OCI-M2 (cell line): ENCODE measurements around the gene VWA1.

ENCODE experiments used
- DNase-seq: peaks from one replicate; lab custom pipeline; 2025; ENCODE audit not compliant: unreplicated experiment; lab: John Stamatoyannopoulos, UW

VWA1 gene, protein sequence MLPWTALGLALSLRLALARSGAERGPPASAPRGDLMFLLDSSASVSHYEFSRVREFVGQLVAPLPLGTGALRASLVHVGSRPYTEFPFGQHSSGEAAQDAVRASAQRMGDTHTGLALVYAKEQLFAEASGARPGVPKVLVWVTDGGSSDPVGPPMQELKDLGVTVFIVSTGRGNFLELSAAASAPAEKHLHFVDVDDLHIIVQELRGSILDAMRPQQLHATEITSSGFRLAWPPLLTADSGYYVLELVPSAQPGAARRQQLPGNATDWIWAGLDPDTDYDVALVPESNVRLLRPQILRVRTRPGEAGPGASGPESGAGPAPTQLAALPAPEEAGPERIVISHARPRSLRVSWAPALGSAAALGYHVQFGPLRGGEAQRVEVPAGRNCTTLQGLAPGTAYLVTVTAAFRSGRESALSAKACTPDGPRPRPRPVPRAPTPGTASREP

DNA sequence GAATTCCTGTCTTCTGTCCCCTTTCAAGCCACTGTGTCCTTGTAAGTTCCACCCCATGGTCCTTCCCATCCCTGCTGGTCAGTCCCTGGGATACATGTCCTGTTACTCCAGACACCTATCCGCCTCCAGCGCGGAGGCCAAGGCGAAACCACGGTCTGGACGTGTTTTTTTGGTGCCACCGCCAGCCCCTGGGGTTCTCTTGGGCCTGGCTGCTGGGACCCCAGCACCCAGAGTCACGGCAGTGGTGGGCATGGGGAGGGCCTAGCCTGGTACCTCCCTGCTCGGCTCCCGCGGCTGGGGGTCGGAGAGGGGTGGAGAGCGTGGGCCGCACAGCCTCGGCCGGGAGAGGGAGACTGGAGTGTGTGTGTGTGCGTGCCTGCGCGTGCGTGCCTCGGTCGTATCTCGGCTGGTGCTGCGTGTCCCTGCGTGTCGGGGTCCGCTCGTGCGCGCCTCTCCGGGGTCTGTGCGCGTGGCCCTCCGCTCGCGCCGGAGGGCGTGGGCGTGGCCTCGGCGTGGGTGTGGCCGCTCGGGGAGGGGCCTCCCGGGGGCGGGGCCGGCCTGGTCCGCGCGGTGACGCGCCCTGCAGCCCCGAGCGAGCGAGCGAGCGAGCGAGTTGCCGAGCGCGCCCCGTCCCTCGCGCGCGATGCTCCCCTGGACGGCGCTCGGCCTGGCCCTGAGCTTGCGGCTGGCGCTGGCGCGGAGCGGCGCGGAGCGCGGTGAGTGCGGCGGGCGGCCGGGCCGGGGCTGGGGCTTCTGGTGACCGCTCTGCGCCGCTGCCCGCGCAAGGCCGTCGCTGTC is at the start of gene VWA1:
Gene VWA1, plus strand, starts transcription at position 585 of the 798 bp plus-strand sequence. Its CDS starts 59 bp downstream, at position 644.
- DNase-seq: no peak

DNA sequence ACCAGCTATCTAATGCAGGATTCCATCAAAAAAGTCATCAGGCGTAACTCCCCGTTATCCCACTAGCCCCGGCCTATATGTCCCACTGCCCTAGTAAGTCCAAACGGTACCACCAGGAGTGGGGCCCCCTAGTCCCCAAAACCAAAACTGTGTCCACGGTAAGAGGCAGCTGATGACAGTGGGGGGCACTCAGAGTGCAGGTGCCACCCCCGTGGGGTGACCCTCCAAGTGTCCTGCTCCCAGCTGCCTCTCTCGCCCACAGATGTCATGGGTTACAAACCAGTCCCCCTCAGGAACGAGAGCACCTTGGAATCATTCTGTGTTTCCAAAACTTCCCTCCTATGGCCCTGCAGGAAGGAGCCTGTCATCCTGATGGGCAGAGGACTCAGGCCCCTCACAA is 49.6 kb upstream of the VWA1 start:
- no peak for DNase-seq

DNA sequence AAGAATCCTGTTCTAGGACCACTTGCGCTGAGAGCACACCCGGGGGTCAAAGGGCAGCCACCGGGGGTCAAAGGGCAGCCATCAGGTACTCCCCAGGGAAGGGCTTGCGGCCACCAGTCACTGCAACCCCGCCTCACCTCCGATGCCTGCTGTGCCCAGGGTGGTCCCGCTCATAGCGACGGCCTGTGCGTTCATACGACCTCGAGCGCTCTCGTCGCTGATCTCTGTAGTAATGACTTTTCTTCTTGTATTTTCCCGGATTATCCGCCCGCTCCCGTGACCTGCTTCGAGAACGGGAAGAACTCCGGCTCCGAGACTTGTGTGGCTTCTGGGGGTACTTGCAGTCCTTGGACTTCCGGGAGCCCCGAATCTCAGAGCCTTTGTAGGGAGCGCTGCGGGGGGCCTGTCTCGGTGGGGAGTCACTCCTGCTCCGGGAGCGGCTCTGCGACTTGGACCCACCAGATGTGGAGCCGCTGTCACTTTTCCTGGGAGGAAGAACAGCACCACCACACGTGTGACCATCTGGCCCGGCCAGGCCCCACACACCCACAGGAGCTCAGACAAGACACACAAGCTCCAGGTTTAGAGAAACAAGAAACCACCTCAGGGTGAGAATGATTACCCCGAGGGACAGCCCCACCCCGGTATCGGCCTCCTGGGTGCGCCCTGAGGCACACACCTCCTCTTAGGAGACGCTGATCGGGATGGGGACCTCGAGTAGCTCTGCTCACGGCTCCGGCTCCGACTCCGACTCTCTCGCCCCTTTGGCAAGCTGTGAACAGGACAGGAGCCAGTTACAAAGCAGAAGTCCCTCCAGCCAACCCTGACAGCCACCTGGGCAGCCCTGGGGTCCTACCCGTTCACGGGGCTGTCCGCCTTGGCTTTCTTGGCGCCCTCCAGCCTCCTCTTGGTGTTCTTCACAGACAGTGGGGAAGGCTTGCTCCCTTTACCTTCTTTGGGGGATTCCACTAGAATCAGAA is 48.1 kb upstream of the VWA1 start:
- no peak for DNase-seq

DNA sequence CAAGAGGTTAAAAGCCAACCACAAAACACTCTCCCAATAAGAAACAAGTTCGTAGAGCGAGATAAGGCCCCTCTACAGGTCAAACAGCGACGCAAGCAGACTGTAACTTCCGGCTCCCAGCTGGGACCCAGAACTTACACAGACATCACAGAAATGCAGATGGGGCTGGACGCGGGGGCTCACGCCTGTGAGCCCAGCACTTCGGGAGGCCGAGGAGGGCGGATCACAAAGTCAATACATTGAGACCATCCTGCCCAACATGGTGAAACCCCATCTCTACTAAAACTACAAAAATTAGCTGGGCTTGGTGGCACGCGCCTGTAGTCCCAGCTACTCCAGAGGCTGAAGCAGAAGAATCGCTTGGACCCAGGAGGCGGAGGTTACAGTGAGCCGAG is 47.4 kb upstream of the VWA1 start:
- no peak for DNase-seq

DNA sequence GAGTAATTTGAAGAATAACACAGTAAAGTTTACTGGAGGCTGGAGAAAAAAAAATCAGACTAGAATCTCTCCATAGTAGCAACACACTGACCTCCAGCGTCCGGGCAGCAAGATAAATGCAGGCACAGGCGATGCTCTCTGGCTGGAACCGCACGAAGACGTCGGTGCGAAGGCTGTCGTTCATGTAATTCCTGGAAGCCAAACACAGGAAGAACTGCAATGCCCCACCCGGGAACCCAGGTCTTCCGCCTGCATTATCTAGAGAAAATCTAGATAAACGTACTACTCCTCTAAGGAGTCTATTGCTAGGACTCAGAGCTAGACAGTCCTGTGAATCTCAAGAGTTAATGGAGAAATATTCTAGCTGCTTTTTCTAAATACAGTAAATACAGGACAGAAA is 44.8 kb upstream of the VWA1 start:
- DNase-seq: no peak

DNA sequence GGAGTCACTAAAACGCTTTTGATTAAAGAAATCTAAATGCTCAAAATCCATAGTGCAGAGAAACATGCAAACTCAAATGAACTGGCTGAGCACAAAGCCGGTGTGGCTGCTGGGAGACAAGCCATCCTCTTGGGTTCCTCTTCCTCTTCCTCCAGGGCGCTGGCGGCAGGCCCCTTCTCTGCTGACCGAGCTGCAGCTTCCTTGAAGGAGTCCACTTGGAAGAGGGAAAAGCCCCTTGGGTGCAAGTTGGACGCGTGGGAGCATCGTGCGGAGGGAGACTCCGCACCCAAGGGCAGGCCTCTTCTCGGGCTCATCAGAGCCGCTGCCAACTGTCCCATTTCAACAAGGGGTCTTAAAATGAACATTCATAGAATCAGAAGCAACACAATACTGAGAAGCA is 44.3 kb upstream of the VWA1 start:
- DNase-seq: no peak

DNA sequence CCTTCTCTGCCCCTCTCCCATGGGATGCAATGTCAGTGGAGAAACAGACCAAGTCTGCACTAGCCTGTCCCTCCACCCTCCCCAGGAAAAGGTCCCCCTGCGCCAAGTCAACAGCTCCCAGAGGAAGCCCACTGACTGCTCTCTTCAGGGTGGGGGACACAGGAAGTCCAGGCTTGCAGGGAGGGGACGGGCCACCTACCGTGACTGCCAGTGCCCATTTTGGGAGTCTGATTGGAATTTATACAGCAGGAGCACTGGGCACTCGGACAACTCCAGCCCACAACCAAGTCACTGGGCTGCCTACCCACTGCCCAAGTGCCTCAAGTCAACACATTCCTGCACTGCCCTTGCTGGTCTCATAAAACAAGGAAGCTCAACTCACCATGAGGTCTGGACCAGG is 42.5 kb upstream of the VWA1 start:
- DNase-seq: no peak

DNA sequence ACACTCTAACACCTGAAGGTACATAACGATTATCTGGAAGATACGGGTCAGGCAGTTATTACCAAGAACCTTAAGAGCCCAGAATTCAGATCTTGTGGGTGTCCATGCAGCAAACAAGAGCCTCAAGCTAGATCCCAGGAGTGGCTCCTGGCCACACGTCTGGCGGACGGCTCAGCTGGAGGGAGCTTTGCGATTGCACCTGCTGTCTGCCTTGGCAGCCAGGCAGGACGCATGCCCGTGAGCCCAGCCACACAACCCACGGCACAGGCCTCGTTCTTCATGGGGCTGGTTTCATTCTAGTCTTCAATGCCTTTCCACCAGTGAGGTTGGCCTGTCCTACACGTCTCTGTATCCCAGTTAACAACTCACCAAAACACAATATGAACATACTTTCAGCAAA is 42.1 kb upstream of the VWA1 start:
- no peak for DNase-seq

DNA sequence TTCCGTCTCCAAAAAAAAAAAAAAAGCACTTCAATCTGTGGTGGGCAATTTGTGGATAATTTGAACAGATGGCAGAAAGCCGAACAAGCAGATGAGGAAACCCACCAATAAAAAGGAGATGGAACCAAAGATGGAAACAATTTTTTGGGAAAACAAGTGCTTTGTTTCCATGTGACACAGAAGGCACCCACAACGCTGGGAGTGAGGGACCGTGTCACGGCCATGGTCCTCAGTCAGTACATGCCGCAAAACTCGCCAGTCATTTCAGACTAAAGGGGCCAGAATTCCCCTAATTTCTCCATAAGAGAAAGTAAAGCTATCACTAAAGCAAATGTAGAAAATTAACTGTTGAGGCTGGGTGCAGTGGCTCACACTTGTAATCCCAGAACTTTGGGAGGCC is 41.4 kb upstream of the VWA1 start:
- DNase-seq: no peak

DNA sequence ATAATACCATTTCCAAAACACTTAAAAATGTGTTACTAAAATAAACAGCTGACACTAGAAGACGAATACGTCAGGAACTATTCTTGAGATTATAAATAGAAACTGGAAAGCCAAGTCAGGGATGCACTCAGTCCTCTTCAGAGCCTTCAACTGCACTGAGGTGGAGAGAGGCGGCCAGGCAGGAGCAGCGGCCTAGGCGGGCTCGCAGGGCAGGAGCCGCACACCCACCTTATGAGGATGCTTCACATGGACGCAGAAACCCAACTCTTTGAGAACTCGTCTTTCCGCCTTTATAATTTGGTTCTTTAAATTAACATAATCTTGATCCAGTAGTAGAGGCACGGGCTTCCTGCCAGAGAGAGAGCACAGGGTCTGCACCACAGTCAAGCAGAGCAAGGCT is 40.3 kb upstream of the VWA1 start:
- DNase-seq: no peak

DNA sequence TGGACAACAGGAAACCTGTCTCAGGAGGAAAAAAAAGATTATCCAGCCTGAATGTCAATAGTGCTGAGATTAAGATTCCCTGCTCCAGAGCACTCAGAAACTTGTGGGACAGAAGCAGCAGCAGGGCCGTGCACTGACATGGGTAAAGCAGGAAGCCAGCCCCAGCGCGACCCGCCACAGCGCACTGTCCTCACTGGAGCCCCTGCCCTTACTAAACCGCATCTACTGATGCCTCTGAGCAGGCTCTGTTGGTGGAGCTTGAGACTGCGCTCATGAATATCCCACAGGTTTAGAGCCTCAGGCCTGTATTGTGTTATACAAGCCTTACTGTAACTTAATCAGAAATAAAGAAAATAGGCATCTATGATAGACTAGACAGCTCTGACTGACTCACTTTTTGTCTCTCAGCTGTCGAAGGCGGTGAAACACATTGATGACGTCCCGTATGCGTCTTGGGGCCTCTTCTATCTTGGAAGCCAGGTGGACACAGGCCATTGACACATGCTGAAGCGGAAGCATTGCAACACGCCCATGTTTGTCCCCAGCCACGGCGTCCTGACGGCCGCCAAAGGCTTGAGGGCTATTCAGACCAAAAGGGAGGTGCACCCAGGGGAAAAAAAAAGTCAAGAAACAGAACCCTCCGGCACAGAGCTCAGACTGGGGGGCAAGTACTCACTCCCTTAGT is 37.5 kb upstream of the VWA1 start:
- no peak for DNase-seq

DNA sequence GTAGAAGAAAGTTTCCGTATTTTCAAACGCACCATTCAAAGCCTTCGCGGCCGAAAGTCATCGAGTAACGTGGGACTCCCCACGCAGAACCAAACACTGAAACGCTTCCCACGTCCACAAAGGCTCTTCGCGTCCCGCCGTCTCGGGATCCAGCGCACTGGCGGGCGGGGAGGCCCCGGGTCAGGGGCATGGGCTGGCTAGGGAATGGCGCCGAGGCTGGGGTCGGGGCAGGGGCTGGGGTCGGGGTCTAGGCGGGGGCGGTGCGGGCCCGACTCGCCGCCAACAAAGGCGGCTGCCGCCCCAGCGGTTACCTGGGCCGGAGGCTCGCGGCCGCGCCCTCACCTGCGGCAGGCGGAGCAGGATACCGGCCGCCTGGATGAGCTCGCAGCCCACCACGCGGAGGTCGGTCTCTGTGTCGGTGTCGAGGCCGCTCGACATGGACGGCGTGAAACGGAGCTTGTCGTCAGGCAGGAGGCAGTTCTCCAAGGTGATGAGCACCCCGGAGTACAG is 36.8 kb upstream of the VWA1 start:
- no peak for DNase-seq

DNA sequence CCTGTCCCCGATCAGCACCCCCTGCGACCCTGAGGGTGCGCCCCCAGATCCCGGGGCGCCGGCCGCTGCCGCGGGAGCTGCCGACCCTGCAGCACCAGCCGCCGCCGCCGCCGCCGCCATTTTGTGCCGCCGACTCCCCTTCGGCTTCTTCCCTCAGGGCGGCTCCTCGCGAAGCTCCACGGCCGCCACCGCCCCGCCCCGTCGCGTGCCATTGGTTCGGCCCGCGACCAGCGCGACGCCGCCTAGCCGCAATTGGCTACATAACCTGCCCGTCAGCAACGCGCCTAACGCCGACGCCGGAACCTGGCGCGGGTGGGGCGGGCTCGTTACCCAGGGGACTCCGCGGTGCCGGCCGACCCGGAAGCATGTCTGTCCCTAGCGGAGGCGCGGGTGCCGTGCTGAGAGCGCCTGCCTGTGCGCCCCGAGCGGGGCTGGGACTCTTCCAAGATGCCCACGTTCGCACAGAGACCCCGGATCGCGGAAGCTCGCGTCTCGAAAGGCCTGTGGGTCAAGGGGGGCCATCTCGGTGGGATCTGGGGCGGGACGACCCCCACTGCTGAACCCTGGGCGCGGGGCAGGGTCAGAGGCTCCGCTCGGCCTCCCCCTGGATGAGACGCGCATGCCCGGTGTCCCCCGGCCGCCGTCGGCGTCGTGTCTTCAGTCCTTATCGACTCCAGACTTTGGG is 36.2 kb upstream of the VWA1 start, which contains the start of gene CCNL2:
Gene CCNL2, minus strand, starts transcription at position 149 of the 685 bp plus-strand sequence. Its CDS starts 29 bp downstream, at position 120.
- DNase-seq: peak; percentile 61

DNA sequence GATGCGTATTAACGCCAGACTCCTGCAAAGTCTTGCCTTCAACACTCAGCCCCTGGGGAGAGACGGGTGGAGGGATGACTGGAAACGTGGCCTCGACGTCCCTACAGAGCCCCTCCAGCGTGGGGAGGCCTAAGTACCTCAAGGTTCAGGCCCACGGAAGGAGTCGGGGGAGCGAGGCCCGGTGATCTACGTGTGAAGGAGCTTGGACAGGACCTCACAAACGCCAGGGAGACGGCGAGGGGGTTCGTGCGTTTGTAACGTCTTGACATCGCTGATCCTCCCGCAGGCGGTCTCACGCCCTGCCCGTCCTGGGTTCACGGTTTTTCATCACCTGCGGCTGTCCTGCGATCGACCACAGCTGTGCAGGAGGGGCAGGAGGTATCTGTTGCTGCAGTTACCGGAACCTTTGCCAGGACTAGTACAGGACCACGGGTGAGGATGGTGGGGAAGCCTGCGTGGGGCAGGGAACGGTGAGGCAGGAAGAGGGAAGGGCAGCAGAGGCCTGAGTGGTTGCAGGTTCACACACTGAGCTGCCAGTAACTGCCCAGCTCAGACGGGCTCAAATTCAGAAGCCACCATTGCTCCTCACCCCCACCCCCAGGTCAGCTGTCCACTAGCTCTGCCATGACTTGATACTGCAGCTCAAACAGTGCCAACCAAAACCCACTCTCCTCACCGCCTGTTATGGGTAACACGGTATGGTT is 35.5 kb upstream of the VWA1 start:
- DNase-seq: no peak

DNA sequence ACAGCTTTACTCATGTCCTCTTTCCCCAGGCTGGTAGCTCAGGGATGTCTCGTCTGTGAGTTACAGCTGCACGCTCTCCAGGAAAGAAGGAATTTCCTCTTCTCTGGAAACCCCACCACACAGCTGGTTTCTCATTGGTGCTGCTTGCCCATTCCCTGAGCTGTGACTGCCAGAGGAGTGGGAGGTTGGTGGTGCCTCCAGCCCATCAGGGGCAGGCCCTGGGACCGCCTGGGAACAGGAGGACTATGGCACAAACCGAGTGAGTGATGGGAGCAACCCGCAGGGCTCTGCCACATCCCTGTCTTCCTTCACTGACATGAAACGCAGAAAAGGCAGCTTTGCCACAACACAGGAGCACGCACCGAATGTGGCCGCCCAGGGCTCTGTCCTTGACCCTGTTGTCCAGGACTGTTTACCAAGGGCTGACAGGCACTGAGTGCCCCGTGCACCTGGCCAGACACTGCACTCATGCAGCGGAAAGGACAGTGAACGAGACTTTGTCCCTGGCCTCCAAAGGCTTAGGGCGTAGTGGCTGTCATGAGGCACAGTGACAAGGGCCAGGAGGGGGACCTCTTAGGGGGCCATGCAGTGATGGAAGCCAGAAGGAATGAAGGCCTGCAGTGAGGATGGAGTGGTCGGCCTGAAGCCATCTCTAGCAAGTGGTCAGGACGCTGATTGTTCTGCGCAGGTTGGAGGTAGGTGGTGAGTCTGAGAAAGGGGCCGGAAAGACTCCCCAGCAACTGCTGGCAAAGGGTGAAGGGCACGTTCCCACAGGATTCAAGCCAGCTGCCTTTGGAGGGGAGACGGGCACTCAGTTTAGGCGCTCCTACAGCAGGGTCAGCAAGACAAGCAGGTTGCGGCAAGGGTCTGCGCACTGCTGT is 34.7 kb upstream of the VWA1 start:
- no peak for DNase-seq

DNA sequence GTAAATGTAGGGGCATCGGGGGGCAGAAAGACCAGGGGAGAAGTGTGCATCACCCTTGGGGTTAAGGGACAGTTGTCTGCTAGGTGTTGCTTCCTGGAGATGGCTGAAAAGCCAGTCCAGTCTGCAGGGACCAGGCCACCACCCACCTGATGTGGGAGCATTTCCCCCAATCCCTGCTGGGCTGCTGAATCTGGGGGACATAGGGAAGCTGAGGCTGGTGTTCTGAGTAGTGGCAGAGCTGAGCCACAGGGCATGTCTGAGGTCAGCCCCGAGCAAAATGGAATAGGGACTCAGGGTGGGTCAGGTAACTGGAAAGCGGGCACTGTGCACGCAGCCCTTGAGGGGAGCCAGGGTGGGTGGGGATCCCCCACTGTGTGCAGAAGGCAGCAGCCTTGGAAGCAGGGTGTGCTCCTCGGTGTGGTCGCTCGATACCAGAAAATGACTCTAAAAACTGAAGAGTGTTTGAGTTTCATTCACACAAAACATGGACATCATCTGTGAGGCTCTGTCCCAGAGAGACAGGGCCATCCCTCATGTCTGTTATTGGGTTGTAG is 34.0 kb upstream of the VWA1 start:
- no peak for DNase-seq

DNA sequence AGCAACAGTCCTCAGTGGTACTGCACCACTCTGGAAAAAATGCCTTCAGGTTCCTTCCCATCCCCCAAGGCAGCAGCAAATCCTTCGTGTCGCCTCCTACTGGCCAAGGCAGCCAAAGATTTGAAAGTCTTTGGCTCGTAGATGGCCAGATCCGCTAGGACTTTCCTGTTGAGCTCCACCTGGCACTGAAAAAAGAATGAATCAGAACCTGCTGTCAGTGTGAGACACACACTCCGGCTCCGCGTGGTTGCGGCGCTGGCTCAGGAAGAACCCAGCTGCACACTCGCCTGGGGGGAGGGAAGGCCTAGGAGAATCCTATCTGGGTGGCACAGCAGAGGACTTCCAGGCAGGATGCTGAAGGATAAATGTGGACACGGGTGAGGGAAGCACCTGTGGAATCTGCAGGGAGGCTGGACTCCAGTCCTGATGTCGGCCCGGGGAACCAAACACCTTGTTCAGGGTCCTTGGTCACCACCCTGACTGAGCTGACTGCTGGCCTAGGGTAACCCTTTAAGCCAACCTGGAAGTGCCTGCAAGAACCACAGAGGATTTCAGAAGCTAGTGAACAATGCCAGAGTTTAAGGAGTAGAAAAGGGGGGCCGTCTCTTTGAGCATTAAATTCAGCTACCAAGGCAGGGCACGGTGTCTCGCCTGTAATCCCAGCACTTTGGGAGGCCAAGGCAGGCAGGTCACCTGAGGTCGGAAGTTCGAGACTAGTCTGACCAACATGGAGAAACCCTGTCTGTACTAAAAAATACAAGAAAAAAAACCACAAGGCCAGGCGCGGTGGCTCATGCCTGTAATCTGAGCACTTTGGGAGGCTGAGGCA is 33.2 kb upstream of the VWA1 start:
- DNase-seq: no peak
